ENCODE results near the gene SPARCL1.
"Not testable (repeated sequence)": the region's sequence is repeated elsewhere in the genome, so short reads cannot be mapped to it uniquely, and the experiment has no call there.

SPARCL1 gene

GRCh38 chr4:87458913-87459312 lies 70.3 kb downstream of the SPARCL1 start:
- DNase-seq (ENCODE audit: low read depth in 2 of 2) = no peak
- H3K4me3 ChIP-seq (replicated peaks in 1 of 2; ENCODE audit: low read depth in 2 of 2, low read length in 2 of 2) = no peak overlapping the region
- no peak for TF ChIP-seq CTCF (IDR thresholded peaks at IDR 0.05; ENCODE audit: low read depth, low read length)

- DNase-seq (ENCODE audit: low read depth in 2 of 2) = no peak
- H3K4me3 ChIP-seq (replicated peaks in 1 of 2; ENCODE audit: low read depth in 2 of 2, low read length in 2 of 2) = no peak overlapping the region
- no peak for TF ChIP-seq CTCF (IDR thresholded peaks at IDR 0.05; ENCODE audit: low read depth, low read length)
Observed at GRCh38 chr4:87451537-87451936, 77.6 kb downstream of the SPARCL1 start.

DNA sequence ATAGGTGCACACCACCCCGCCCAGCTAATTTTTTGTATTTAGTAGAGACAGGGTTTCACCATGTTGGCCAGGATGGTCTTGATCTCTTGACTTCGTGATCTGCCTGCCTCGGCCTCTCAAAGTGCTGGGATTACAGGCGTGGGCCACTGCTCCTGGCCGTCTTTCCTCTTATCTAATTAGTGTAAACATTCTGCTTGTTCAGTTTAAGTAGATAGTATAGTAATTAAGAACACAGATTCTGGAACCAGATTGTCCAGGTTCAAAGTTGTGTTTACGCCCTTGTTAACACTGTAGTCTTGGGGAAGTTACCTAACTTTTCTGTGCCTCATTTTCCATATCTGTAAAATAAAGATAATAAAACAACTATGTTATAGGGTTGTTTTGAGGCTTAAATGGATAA lies 82.8 kb downstream of the SPARCL1 start:
- not testable (repeated sequence) for DNase-seq (ENCODE audit: low read depth in 2 of 2); H3K4me3 ChIP-seq (replicated peaks in 1 of 2; ENCODE audit: low read depth in 2 of 2, low read length in 2 of 2)

DNA sequence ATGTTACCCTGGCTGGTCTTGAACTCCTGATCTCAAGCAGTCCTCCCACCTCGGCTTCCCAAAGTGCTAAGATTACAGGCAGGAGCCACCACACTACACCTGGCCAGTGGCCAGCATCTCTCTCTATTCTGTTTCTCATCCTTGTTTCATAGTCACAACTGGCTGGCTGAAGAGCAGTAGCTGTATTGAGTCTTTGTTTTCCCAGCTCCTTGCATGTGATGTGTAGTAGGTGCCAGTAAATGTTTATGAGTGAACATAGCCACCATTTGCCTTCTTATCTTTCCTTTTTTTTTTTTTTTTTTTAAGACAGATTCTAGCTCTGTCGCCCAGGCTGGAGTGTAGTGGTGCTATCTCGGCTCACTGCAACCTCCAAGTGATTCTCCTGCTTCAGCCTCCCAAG lies 83.2 kb downstream of the SPARCL1 start:
- no peak for TF ChIP-seq CTCF (IDR thresholded peaks at IDR 0.05; ENCODE audit: low read depth, low read length)
- DNase-seq (ENCODE audit: low read depth in 2 of 2) = peak in 1 of 2 donors; percentile 11
- no peak overlapping the region for H3K4me3 ChIP-seq (replicated peaks in 1 of 2; ENCODE audit: low read depth in 2 of 2, low read length in 2 of 2)

DNA sequence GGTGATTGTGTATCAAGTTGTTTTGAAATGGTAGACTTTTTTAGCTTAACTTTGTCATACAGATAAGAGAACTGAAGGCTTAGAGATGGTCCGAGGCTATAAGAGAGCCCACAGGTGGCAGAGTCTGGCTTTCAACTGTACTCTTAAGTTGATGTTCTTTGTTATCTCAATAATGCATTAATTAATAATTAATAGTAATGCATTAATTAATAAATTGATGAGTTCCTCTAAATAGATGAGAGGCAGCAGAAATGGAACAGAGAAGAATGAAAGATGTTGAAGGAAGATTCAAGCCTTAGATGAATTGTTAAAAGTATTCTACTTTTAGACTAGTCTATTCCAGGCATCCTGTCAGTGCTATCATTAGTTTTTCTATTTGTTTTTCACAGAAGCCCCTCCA lies 84.4 kb downstream of the SPARCL1 start:
- TF ChIP-seq CTCF (IDR thresholded peaks at IDR 0.05; ENCODE audit: low read depth, low read length) = no peak
- H3K4me3 ChIP-seq (replicated peaks in 1 of 2; ENCODE audit: low read depth in 2 of 2, low read length in 2 of 2) = no peak overlapping the region

GRCh38 chr4:87442889-87443288 lies 86.3 kb downstream of the SPARCL1 start:
- no peak for TF ChIP-seq CTCF (IDR thresholded peaks at IDR 0.05; ENCODE audit: low read depth, low read length)
- DNase-seq (ENCODE audit: low read depth in 2 of 2) = peak in 1 of 2 donors; percentile 50
- H3K4me3 ChIP-seq (replicated peaks in 1 of 2; ENCODE audit: low read depth in 2 of 2, low read length in 2 of 2) = no peak overlapping the region

More for the DNA sequence above, 84.4 kb downstream of the SPARCL1 start:
- no peak for DNase-seq (ENCODE audit: low read depth in 2 of 2)

DNA sequence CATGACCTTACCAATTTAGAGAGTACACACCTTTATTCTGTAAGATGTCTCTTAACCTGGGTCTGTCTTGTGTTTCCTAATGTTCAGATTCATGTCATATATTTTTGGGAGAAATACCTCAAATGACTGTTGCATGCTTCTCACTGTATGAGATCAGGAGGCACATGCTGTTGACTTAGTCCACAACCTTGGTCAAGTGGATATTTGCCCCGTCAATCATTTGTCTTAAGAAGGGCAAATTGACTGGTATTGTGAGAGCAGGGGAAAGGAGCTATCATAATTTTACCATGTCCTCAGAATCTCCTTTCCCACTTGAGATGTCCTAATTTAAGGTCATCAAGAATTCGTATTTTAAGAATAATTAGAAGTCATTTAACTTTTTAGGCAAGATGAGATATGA lies 95.8 kb downstream of the SPARCL1 start:
- TF ChIP-seq CTCF (IDR thresholded peaks at IDR 0.05; ENCODE audit: low read depth, low read length) = no peak
- H3K4me3 ChIP-seq (replicated peaks in 1 of 2; ENCODE audit: low read depth in 2 of 2, low read length in 2 of 2) = no peak overlapping the region
- no peak for DNase-seq (ENCODE audit: low read depth in 2 of 2)
